ENCODE data around the gene BRIP1. TPM values are rescaled to one million over a fixed set of nuclear protein-coding genes. Genes with fewer than 3 reads are reported as not detected.

The BRIP1 gene
- total and polyA plus RNA-seq, 8 donors: 3.4 to 18.1 (median 12.1) TPM

DNA sequence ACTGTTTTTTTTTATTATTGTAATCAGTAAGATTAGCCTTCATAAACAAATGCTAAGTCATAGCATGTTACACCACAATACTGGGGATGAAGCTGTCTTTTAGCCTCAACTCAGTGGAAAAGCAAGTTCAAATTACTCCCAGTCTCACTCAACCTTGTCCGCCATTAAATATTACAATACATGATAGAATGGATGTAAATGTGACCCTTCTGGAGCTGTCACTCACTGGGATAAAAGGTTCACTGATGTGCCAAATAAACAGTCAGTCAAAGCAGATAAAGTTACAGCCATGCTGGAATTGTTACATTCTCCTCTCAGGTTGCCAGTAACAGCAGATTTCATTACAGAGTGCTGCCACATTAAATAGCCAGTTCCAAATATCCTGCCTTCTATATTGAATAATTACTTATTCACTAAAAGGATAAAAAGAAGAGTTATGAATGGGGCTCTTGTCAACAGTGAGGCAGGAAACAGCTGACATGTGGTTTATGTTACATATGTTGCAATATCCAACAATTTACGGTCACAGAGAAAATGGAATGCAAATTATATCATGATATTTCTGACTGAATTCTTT, 53.4 kb downstream of the BRIP1 start:
- H3K4me1 ChIP-seq: peaks cover 0 to 9% of the 10 kb centered on the region in 2 donors
- DNase-seq (peak in 2 of 4 donors; percentile 51 to 58), ATAC-seq (no peak)
- no peak overlapping the region for H3K4me3 ChIP-seq
- no peaks in the 10 kb centered on the region for H3K27me3 ChIP-seq
- H3K9me3 ChIP-seq: no peaks in the 10 kb centered on the region
- no peaks in the 10 kb centered on the region for H3K36me3 ChIP-seq
- H3K27ac ChIP-seq: no peak overlapping the region
- intact Hi-C loops (cut with DNase I): loop anchor here in 1 of 2 donors (10.0 kb wide), 1 partner anchor 45 kb away; no protein-coding TSS in a partner anchor
- no peak for TF ChIP-seq CTCF (IDR thresholded peaks at IDR 0.05)

- Histone ChIP-seq H3K9me3 (no peaks in the 10 kb centered on the region), H3K4me1 (peaks cover 0 to 9% of the 10 kb centered on the region in 2 donors), H3K27me3 (no peaks in the 10 kb centered on the region), H3K27ac (no peak overlapping the region), H3K36me3 (no peaks in the 10 kb centered on the region), H3K4me3 (no peak overlapping the region)
- intact Hi-C loops (cut with DNase I): no loop called here
- DNase-seq (no peak), ATAC-seq (no peak)
- no peak for TF ChIP-seq CTCF (IDR thresholded peaks at IDR 0.05)
These were observed 54.9 kb downstream of the BRIP1 start for GRCh38 chr17:61808442-61808841.

DNA sequence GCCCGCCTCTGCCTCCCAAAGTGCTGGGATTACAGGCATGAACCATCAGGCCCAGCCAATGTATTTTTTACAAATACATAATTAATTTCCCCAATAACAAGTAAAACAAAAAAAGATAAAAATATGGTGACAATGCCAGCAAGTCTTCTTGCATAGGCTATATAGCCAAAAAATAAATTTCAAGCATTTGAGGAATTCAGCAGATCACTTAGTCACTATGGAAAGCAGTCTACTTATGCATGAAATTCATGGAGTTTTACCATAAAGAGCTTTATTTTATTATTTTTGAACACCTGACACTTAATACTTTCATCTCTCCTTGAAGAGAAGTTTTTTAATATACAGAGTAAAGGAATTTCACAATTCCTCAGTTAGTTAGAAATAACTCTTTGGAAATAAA, 56.4 kb downstream of the BRIP1 start:
- Histone ChIP-seq H3K36me3 (no peaks in the 10 kb centered on the region), H3K27ac (no peak overlapping the region), H3K9me3 (no peaks in the 10 kb centered on the region), H3K4me3 (no peak overlapping the region), H3K4me1 (peaks cover 0 to 9% of the 10 kb centered on the region in 2 donors), H3K27me3 (no peaks in the 10 kb centered on the region)
- intact Hi-C loops (cut with DNase I): no loop called here
- TF ChIP-seq CTCF (IDR thresholded peaks at IDR 0.05): no peak
- ATAC-seq: no peak
- DNase-seq: no peak

DNA sequence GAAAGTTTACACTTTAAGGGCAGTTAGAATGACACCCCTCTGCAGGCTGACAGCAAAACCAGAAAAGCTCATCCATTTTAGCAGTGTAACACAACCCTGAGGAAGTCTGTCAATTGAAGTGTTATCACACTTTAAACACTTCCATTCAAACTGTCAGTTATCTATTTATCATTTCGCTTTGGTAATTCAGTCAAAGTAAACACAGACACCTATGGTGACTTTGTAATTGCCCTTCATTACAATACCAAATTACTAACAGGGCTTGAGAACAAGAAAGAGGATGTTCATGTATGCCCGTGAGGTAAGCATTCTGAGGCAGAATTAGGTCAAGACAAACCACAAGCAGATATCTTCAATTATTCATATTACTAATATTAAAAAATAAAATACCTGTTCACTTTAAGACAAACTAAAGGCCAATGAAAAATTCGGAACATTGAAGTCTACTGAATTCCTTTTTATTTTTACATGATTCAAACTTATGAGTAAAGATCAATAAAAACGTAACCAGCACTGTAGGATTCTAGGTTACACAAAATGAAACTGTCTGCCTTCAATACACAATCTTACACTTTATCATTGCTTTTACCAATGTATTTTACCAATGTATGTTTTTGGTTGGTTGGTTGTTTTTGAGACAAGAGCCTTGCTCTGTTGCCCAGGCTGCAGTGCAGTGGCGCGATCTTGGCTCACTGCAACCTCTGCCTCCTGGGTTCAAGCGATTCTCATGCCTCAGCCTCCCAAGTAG, 57.1 kb downstream of the BRIP1 start:
- Histone ChIP-seq H3K27ac (no peak overlapping the region), H3K27me3 (no peaks in the 10 kb centered on the region), H3K4me1 (peaks cover 0 to 9% of the 10 kb centered on the region in 2 donors), H3K36me3 (no peaks in the 10 kb centered on the region), H3K9me3 (no peaks in the 10 kb centered on the region), H3K4me3 (no peak overlapping the region)
- ATAC-seq (no peak), DNase-seq (no peak)
- no peak for TF ChIP-seq CTCF (IDR thresholded peaks at IDR 0.05)
- intact Hi-C loops (cut with DNase I): no loop called here

- Histone ChIP-seq H3K4me1 (peaks cover 0 to 9% of the 10 kb centered on the region in 2 donors), H3K4me3 (no peak overlapping the region), H3K27me3 (no peaks in the 10 kb centered on the region), H3K9me3 (no peaks in the 10 kb centered on the region), H3K27ac (no peak overlapping the region), H3K36me3 (no peaks in the 10 kb centered on the region)
- no peak for DNase-seq
- no peak for ATAC-seq
- no peak for TF ChIP-seq CTCF (IDR thresholded peaks at IDR 0.05)
- intact Hi-C loops (cut with DNase I): no loop called here
These were observed 57.9 kb downstream of the BRIP1 start for GRCh38 chr17:61805399-61805798.

All from left lung (tissue), 10 donors.